Activated CD4-positive, CD25-positive, alpha-beta regulatory T cell (primary cell): ENCODE measurements around the gene TDRD6.

Source experiments
- DNase-seq, 4 experiments: peaks; one replicate each; lab custom pipeline; 2025; lab: John Stamatoyannopoulos, UW

The TDRD6 gene

GRCh38 chr6:46688117-46688965, 656 bp downstream of the TDRD6 start:
- DNase-seq = no peak

- DNase-seq = no peak
Observed at GRCh38 chr6:46688966-46689335, 1.3 kb downstream of the TDRD6 start.

- DNase-seq = no peak
Observed at GRCh38 chr6:46689657-46690056, 2.0 kb downstream of the TDRD6 start.

- DNase-seq = no peak
Observed at GRCh38 chr6:46690141-46690755, 2.6 kb downstream of the TDRD6 start.

GRCh38 chr6:46690911-46691451, 3.3 kb downstream of the TDRD6 start:
- DNase-seq = no peak

GRCh38 chr6:46699970-46700369, 12.3 kb downstream of the TDRD6 start:
- DNase-seq = no peak

GRCh38 chr6:46704562-46704961, 16.9 kb downstream of the TDRD6 start:
- no peak for DNase-seq

- DNase-seq = no peak
Observed at GRCh38 chr6:46706464-46706863, 18.8 kb downstream of the TDRD6 start.

GRCh38 chr6:46711491-46711890, 23.8 kb downstream of the TDRD6 start:
- DNase-seq = no peak

GRCh38 chr6:46715141-46715540, 27.5 kb downstream of the TDRD6 start:
- DNase-seq = no peak

- DNase-seq = no peak
Observed at GRCh38 chr6:46719099-46719498, 31.4 kb downstream of the TDRD6 start.

- DNase-seq = no peak
Observed at GRCh38 chr6:46720401-46720800, 32.7 kb downstream of the TDRD6 start.

GRCh38 chr6:46729787-46730326, 42.2 kb downstream of the TDRD6 start:
- no peak for DNase-seq

GRCh38 chr6:46730921-46731461, 43.3 kb downstream of the TDRD6 start:
- DNase-seq = no peak

- no peak for DNase-seq
Observed at GRCh38 chr6:46733341-46733801, 45.7 kb downstream of the TDRD6 start.

- no peak for DNase-seq
Observed at GRCh38 chr6:46734867-46735719, 47.4 kb downstream of the TDRD6 start, which contains the start of gene PLA2G7. Gene PLA2G7 (minus strand): TSS chr6:46735375. CDS start chr6:46722891, 12,484 bp downstream.

GRCh38 chr6:46735720-46736031, 48.0 kb downstream of the TDRD6 start:
- no peak for DNase-seq

- no peak for DNase-seq
Observed at GRCh38 chr6:46736906-46737305, 49.2 kb downstream of the TDRD6 start.

- no peak for DNase-seq
Observed at GRCh38 chr6:46741482-46741881, 53.8 kb downstream of the TDRD6 start.

GRCh38 chr6:46741910-46742309, 54.2 kb downstream of the TDRD6 start:
- DNase-seq = no peak

- no peak for DNase-seq
Observed at GRCh38 chr6:46743425-46744158, 55.9 kb downstream of the TDRD6 start.
